ENCODE data around the gene DUSP15.

Gene DUSP15

DNA sequence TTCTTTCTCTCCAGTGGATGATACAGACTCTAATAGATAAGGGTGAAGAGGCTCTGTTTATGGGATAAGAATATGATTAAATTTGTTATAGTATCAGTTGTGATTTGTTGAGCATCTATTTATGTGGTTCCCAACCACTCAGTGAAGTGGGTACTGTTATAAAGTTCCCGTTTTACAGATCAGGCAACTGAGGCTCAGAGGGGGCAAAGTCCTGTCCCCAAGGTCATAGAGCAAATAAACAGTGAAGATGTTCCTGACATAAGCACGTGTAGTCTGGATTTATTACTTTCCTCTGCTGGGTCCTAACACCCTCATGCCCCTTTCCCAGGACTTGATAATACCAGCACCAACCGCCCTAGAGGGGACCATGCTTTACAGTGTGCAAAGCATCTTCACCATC, 4.1 kb downstream of the DUSP15 start:
- TF ChIP-seq ZNF565 (CRISPR knock-in tag; conservative IDR thresholded peaks at IDR 0.05; ENCODE audit: low read depth): no peak
- no peak for TF ChIP-seq RARB (CRISPR knock-in tag; IDR thresholded peaks at IDR 0.05)
- no peak for TF ChIP-seq ZC3H10 (CRISPR knock-in tag; IDR thresholded peaks at IDR 0.05)
- TF ChIP-seq, protein P1, sequence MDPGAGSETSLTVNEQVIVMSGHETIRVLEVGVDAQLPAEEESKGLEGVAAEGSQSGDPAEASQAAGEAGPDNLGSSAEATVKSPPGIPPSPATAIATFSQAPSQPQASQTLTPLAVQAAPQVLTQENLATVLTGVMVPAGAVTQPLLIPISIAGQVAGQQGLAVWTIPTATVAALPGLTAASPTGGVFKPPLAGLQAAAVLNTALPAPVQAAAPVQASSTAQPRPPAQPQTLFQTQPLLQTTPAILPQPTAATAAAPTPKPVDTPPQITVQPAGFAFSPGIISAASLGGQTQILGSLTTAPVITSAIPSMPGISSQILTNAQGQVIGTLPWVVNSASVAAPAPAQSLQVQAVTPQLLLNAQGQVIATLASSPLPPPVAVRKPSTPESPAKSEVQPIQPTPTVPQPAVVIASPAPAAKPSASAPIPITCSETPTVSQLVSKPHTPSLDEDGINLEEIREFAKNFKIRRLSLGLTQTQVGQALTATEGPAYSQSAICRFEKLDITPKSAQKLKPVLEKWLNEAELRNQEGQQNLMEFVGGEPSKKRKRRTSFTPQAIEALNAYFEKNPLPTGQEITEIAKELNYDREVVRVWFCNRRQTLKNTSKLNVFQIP (CRISPR knock-in tag; IDR thresholded peaks at IDR 0.05; ENCODE audit: borderline replicate concordance, low read depth): no peak
- TF ChIP-seq PPARA (CRISPR knock-in tag; IDR thresholded peaks at IDR 0.05; ENCODE audit: borderline replicate concordance): no peak
- TF ChIP-seq, protein P2, sequence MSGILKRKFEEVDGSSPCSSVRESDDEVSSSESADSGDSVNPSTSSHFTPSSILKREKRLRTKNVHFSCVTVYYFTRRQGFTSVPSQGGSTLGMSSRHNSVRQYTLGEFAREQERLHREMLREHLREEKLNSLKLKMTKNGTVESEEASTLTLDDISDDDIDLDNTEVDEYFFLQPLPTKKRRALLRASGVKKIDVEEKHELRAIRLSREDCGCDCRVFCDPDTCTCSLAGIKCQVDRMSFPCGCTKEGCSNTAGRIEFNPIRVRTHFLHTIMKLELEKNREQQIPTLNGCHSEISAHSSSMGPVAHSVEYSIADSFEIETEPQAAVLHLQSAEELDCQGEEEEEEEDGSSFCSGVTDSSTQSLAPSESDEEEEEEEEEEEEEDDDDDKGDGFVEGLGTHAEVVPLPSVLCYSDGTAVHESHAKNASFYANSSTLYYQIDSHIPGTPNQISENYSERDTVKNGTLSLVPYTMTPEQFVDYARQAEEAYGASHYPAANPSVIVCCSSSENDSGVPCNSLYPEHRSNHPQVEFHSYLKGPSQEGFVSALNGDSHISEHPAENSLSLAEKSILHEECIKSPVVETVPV (CRISPR knock-in tag; IDR thresholded peaks at IDR 0.05): no peak
- no peak for TF ChIP-seq BACH2 (CRISPR knock-in tag; IDR thresholded peaks at IDR 0.05; ENCODE audit: borderline replicate concordance)
- TF ChIP-seq ZNF8 (CRISPR knock-in tag; IDR thresholded peaks at IDR 0.05): no peak
- TF ChIP-seq ISL1 (CRISPR knock-in tag; IDR thresholded peaks at IDR 0.05): no peak
- ATAC-seq: no peak

DNA sequence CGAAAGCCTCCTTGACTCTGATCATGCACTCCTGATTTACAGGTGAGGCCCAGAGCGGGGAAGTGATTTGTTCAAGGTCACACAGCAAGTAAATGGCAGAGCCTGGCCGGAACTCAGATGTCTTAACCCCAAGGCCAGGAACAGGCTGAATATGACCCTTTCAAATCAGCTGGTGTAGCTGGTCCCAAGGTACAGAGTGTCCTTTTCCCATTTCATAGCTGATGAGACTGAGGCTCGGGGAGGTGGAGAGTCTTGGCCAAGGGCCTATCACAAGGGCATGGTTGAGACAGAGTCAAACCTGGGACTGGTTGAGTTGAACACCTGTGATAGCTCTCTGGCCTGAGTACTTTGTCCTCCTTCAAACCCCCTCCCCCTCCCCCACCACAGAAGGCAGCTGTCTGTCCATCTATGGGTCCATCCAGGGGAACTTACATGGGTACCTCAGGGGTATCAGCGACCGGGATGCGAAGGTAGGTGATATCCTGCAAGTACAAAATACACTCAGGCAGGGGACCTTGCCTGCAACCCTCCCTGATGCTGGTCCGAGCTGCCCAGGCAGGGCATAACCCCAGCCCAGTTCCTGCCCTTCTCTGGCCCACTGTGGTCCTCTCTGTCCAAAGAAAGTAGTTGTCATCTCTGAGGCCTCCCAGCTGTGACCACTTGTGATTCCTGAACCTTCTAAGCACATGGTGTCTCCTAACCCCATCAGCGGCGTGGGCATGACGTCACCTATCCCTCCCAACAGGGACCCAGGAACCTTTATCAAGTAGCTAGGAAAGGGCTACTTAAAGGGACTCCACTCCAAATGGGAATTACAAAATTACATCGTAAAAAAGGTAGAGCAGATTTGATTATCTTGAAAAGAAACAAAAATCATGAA, 5.6 kb downstream of the DUSP15 start:
- ATAC-seq: no peak
- TF ChIP-seq, protein P2 (CRISPR knock-in tag; IDR thresholded peaks at IDR 0.05): no peak
- no peak for TF ChIP-seq ZNF565 (CRISPR knock-in tag; conservative IDR thresholded peaks at IDR 0.05; ENCODE audit: low read depth)
- TF ChIP-seq TCF4 (CRISPR knock-in tag; IDR thresholded peaks at IDR 0.05; ENCODE audit: borderline replicate concordance): no peak
- no peak for TF ChIP-seq OSR1 (CRISPR knock-in tag; IDR thresholded peaks at IDR 0.05)
- TF ChIP-seq, protein P3, sequence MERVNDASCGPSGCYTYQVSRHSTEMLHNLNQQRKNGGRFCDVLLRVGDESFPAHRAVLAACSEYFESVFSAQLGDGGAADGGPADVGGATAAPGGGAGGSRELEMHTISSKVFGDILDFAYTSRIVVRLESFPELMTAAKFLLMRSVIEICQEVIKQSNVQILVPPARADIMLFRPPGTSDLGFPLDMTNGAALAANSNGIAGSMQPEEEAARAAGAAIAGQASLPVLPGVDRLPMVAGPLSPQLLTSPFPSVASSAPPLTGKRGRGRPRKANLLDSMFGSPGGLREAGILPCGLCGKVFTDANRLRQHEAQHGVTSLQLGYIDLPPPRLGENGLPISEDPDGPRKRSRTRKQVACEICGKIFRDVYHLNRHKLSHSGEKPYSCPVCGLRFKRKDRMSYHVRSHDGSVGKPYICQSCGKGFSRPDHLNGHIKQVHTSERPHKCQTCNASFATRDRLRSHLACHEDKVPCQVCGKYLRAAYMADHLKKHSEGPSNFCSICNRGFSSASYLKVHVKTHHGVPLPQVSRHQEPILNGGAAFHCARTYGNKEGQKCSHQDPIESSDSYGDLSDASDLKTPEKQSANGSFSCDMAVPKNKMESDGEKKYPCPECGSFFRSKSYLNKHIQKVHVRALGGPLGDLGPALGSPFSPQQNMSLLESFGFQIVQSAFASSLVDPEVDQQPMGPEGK (CRISPR knock-in tag; IDR thresholded peaks at IDR 0.05; ENCODE audit: borderline replicate concordance): no peak
- TF ChIP-seq CSDC2 (CRISPR knock-in tag; IDR thresholded peaks at IDR 0.05): no peak
- TF ChIP-seq ARNTL (CRISPR knock-in tag; IDR thresholded peaks at IDR 0.05; ENCODE audit: borderline replicate concordance, low read depth): no peak
- no peak for TF ChIP-seq ZFP3 (CRISPR knock-in tag; IDR thresholded peaks at IDR 0.05)
- no peak for TF ChIP-seq BACH2 (CRISPR knock-in tag; IDR thresholded peaks at IDR 0.05; ENCODE audit: borderline replicate concordance)
- TF ChIP-seq SNAI2 (CRISPR knock-in tag; IDR thresholded peaks at IDR 0.05): no peak
- TF ChIP-seq, protein P4, sequence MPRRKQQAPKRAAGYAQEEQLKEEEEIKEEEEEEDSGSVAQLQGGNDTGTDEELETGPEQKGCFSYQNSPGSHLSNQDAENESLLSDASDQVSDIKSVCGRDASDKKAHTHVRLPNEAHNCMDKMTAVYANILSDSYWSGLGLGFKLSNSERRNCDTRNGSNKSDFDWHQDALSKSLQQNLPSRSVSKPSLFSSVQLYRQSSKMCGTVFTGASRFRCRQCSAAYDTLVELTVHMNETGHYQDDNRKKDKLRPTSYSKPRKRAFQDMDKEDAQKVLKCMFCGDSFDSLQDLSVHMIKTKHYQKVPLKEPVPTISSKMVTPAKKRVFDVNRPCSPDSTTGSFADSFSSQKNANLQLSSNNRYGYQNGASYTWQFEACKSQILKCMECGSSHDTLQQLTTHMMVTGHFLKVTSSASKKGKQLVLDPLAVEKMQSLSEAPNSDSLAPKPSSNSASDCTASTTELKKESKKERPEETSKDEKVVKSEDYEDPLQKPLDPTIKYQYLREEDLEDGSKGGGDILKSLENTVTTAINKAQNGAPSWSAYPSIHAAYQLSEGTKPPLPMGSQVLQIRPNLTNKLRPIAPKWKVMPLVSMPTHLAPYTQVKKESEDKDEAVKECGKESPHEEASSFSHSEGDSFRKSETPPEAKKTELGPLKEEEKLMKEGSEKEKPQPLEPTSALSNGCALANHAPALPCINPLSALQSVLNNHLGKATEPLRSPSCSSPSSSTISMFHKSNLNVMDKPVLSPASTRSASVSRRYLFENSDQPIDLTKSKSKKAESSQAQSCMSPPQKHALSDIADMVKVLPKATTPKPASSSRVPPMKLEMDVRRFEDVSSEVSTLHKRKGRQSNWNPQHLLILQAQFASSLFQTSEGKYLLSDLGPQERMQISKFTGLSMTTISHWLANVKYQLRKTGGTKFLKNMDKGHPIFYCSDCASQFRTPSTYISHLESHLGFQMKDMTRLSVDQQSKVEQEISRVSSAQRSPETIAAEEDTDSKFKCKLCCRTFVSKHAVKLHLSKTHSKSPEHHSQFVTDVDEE (CRISPR knock-in tag; IDR thresholded peaks at IDR 0.05): no peak
- no peak for TF ChIP-seq RARB (CRISPR knock-in tag; IDR thresholded peaks at IDR 0.05)
- TF ChIP-seq ISL1 (CRISPR knock-in tag; IDR thresholded peaks at IDR 0.05): no peak
- TF ChIP-seq ZFP30 (CRISPR knock-in tag; IDR thresholded peaks at IDR 0.05): no peak
- TF ChIP-seq, protein P1 (CRISPR knock-in tag; IDR thresholded peaks at IDR 0.05; ENCODE audit: borderline replicate concordance, low read depth): no peak
- TF ChIP-seq ZNF8 (CRISPR knock-in tag; IDR thresholded peaks at IDR 0.05): no peak
- TF ChIP-seq ESRRG (CRISPR knock-in tag; IDR thresholded peaks at IDR 0.05): no peak
- TF ChIP-seq PPARA (CRISPR knock-in tag; IDR thresholded peaks at IDR 0.05; ENCODE audit: borderline replicate concordance): no peak
- TF ChIP-seq TOX (CRISPR knock-in tag; IDR thresholded peaks at IDR 0.05; ENCODE audit: borderline replicate concordance): no peak
- TF ChIP-seq GLIS3 (CRISPR knock-in tag; IDR thresholded peaks at IDR 0.05): no peak

All from SK-N-SH treated with all-trans-retinoic acid at 6 μM for 48 hours (cell line).